HL-60 (cell line): Measurements from ENCODE around the gene OR2T35.

Experiments used
- DNase-seq, 2 experiments: peaks; one replicate each; pipeline ENCODE4 v3.0.0-alpha.2; 2010 to 2020; ENCODE audit warnings: low read depth in 1 of 2, low spot score in 1 of 2
- H3K27ac ChIP-seq: fragments of 250-450 bp; sonication (Bioruptor Pico); replicated peaks from 2 replicates; pipeline ENCODE4 v1.5.1; 2020; ENCODE audit warnings: mild to moderate bottlenecking, moderate library complexity
- H3K27me3 ChIP-seq: fragments of 250-450 bp; sonication (Bioruptor Pico); 2 replicates; pipeline ENCODE4 v1.5.1; 2021; ENCODE audit warnings: mild to moderate bottlenecking, moderate library complexity; ENCODE audit not compliant: insufficient read depth, poor library complexity, severe bottlenecking
- H3K4me3 ChIP-seq: replicated peaks from 2 replicates; pipeline ENCODE4 v1.5.1; 2011; ENCODE audit warnings: mild to moderate bottlenecking, control low read depth, low read length; ENCODE audit not compliant: insufficient read depth
- GABPA ChIP-seq: IDR thresholded peaks from 2 replicates; pipeline ENCODE4 v1.6.1; 2012; ENCODE audit warnings: low read depth
- POLR2AphosphoS5 ChIP-seq: IDR thresholded peaks from 2 replicates; pipeline ENCODE4 v1.6.1; 2012; ENCODE audit warnings: low read depth
- SPI1 ChIP-seq: IDR thresholded peaks from 2 replicates; pipeline ENCODE4 v1.6.1; 2012; ENCODE audit warnings: low read depth, mild to moderate bottlenecking, borderline replicate concordance
- TF ChIP-seq, protein P1 (sequence below): IDR thresholded peaks from 2 replicates; pipeline ENCODE4 v1.6.1; 2012; ENCODE audit warnings: low read depth; ENCODE audit not compliant: insufficient replicate concordance
- TF ChIP-seq, protein P2 (sequence below): IDR thresholded peaks from one replicate; pipeline ENCODE4 v1.5.1; 2011; ENCODE audit warnings: low read length, control low read depth, inconsistent platforms; ENCODE audit not compliant: insufficient read depth

Gene OR2T35

DNA sequence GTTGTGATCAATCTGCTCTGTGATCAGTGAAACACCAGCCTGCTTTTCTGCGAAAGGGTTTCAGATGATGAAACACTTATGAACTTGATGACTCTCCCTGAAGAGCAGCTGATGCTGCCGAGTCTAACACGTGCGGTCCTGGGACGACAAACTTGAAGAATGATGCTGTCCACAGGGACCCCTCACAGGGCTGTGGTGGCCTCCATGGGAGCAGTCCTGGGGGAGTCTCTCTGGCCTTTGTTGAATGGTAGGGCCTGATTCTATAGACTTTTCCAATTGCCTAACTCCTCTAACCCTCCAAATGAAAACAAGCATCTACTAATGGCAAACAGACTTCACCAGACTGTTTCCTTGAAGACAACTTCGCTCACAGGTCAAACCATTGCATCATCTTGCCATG, 47.5 kb downstream of the OR2T35 start, which contains the start of gene OR2T10:
TSS of gene OR2T10 (minus strand) at position 112 of the 400 bp plus-strand sequence. CDS start 3,932 bp downstream, outside the sequence.
- TF ChIP-seq, protein P1, sequence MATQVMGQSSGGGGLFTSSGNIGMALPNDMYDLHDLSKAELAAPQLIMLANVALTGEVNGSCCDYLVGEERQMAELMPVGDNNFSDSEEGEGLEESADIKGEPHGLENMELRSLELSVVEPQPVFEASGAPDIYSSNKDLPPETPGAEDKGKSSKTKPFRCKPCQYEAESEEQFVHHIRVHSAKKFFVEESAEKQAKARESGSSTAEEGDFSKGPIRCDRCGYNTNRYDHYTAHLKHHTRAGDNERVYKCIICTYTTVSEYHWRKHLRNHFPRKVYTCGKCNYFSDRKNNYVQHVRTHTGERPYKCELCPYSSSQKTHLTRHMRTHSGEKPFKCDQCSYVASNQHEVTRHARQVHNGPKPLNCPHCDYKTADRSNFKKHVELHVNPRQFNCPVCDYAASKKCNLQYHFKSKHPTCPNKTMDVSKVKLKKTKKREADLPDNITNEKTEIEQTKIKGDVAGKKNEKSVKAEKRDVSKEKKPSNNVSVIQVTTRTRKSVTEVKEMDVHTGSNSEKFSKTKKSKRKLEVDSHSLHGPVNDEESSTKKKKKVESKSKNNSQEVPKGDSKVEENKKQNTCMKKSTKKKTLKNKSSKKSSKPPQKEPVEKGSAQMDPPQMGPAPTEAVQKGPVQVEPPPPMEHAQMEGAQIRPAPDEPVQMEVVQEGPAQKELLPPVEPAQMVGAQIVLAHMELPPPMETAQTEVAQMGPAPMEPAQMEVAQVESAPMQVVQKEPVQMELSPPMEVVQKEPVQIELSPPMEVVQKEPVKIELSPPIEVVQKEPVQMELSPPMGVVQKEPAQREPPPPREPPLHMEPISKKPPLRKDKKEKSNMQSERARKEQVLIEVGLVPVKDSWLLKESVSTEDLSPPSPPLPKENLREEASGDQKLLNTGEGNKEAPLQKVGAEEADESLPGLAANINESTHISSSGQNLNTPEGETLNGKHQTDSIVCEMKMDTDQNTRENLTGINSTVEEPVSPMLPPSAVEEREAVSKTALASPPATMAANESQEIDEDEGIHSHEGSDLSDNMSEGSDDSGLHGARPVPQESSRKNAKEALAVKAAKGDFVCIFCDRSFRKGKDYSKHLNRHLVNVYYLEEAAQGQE, result no peak
- TF ChIP-seq POLR2AphosphoS5 (no peak), GABPA (no peak), SPI1 (no peak)
- TF ChIP-seq, protein P2, sequence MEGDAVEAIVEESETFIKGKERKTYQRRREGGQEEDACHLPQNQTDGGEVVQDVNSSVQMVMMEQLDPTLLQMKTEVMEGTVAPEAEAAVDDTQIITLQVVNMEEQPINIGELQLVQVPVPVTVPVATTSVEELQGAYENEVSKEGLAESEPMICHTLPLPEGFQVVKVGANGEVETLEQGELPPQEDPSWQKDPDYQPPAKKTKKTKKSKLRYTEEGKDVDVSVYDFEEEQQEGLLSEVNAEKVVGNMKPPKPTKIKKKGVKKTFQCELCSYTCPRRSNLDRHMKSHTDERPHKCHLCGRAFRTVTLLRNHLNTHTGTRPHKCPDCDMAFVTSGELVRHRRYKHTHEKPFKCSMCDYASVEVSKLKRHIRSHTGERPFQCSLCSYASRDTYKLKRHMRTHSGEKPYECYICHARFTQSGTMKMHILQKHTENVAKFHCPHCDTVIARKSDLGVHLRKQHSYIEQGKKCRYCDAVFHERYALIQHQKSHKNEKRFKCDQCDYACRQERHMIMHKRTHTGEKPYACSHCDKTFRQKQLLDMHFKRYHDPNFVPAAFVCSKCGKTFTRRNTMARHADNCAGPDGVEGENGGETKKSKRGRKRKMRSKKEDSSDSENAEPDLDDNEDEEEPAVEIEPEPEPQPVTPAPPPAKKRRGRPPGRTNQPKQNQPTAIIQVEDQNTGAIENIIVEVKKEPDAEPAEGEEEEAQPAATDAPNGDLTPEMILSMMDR, result no peak
- no peak within 1 kb of the TSS for H3K27ac ChIP-seq

DNA sequence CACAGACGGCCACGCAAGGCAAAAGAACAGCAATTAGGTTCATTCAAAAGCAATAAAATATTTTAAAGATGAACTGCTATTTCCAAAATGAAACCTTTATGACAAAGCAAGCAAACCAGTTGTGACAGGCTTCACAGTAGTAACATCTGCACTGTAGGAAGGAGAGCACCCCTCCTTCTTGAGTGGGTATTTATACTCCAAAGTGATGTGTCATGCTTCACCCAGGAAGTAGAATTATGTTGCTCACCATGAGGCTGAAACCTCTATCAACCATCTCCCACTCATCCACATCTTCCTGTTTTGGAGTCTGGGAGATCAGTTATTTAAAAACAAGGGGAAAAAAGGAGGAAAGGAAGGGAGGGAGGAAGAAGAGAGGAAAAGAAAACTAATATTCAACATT, 48.5 kb downstream of the OR2T35 start:
- no peak overlapping the region for H3K27ac ChIP-seq
- peak; percentile 15 to 33 for DNase-seq
- H3K27me3 ChIP-seq, result no peaks in the 10 kb centered on the region
- H3K4me3 ChIP-seq, result no peak overlapping the region
- TF ChIP-seq GABPA (no peak), SPI1 (no peak)
- TF ChIP-seq, protein P2, result no peak
- TF ChIP-seq, protein P1, result no peak

More for the DNA sequence above, 47.5 kb downstream of the OR2T35 start, which contains the start of gene OR2T10:
- DNase-seq, result no peak
- H3K4me3 ChIP-seq, result no peak within 1 kb of the TSS
- H3K27me3 ChIP-seq, result no peaks in the 10 kb centered on the region

DNA sequence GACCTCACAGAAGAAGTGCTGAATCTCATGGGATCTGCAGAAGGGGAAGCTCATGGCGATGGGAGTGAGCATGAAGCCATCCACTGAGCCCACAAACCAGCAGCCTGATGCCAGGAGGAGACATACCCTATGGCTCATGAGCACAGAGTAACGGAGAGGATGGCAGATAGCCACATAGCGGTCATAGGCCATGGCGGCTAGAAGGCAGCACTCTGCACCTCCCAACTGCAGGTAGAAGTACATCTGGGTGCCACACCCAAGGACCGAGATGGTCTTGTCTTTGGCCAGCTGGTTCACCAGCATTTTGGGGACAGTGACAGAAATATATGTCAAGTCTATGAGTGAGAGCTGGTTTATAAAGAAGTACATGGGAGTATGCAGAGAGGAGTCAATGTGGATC, 51.9 kb downstream of the OR2T35 start:
- Histone ChIP-seq H3K27ac (no peak overlapping the region), H3K27me3 (no peaks in the 10 kb centered on the region), H3K4me3 (no peak overlapping the region)
- no peak for DNase-seq
- TF ChIP-seq, protein P2, result no peak

DNA sequence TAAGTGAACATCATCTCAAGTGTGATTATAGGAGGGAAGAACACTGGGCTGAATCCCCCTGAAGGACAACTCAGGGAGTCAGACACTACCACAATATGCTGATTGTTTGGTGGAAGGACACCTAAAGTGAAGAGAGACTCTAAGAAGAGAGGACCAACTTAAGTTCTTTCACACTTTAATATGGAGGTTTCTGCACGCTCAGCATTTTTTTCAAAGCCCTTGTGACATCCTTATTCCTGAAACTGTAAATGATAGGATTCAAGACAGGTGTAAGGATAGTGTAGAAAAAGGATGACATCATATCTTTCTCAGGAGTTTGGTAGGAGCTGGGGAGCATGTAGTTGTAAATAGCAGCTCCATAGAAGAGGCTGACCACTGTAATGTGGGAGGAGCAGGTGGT, 52.4 kb downstream of the OR2T35 start:
- Histone ChIP-seq H3K27me3 (peaks cover 3% of the 10 kb centered on the region), H3K4me3 (no peak overlapping the region), H3K27ac (no peak overlapping the region)
- no peak for DNase-seq
- no peak for TF ChIP-seq SPI1
- TF ChIP-seq, protein P1, result no peak
- TF ChIP-seq GABPA, result no peak
- no peak for TF ChIP-seq POLR2AphosphoS5
- TF ChIP-seq, protein P2, result no peak
